UCSD-AML1 (cell line): ENCODE measurements around the gene PDIA6.
"Not testable (repeated sequence)": the region's sequence is repeated elsewhere in the genome, so short reads cannot be mapped to it uniquely, and the experiment has no call there.

Source experiments
- DNase-seq: peaks from one replicate; lab custom pipeline; 2025; ENCODE audit not compliant: unreplicated experiment; lab: John Stamatoyannopoulos, UW

The PDIA6 gene

DNA sequence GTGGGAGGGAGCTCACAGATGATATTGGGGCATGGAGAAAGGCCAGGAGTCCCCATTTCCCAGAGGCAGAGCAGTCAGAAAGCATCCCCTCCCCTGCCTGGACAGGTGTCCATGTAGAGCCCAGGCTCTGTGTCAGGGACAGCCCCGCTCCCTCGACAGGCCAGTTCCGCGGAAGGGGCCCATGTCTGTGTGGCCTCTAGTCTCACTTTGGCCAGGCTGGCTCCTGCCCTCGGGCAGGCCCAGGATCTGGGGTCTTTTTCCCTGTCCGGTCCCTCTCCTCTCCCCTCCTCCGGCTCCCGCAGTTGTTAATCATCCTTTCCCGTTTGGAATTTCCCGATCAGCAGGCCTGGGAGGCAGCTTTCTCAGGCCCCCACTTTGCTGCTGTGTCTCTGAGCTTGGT is 20.4 kb upstream of the PDIA6 start:
- DNase-seq = no peak

DNA sequence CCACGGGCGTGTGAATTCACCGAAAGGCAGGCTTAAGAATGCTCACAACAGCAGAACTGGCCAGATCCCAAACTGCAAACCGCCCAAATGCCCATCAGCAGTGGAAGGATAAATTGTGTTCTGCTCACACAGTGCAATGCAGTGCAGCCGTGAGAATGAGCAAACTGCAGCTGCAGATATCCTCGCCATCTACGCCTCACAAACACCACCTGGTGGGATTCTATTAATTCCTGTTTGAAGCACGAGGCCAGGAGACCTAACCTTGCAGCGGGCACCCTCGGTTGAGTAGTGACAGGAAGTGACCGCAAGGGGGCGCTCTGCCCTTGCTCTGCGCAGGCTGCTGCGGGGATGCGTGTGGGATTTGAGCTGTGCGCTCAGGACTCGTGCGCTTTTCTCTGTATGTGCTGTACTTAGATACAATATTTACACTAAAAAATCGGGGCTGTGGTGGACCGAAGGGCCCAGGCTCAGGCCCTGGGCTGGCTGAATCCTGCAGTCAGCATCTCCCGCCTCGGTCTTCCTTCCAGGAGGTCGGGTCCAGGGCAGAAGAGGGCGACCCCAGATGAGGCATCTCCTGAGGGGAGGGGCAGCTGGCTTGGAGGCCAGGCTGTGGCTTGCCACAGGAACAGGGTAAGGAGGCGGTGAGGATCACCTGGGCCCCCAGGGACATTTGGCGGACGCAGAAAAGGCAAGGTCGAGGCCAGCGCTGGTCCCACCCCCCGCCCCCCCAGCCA is 19.8 kb upstream of the PDIA6 start:
- peak; percentile 80 for DNase-seq

DNA sequence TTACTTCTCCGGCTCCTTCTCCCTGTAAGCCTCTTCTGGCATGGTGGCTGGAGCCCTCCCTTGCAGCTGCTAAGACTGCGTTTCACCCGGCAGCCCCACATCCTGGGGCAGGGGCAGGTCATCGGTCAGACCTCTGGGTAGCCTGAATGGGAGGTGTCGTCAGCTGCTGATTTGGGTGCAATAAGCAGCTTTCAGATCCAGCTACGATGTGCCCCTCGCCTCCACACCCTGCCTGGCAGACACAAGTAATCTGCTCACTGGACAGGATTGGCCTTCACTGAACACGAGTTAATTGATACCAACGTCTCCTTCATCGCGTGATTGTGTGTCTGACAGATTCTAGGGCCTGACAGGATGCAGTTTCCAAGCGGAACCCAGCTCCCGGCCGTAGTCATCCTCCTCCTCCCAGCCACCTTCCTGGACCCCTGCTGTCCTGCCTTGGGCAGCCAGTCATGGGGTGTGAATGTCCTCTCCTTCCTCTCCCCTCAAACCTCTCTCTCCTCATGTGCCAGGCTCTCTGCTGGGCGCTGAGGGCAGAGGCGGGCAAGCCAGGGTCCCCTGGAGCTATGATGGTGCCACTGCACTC is 18.9 kb upstream of the PDIA6 start:
- no peak for DNase-seq

DNA sequence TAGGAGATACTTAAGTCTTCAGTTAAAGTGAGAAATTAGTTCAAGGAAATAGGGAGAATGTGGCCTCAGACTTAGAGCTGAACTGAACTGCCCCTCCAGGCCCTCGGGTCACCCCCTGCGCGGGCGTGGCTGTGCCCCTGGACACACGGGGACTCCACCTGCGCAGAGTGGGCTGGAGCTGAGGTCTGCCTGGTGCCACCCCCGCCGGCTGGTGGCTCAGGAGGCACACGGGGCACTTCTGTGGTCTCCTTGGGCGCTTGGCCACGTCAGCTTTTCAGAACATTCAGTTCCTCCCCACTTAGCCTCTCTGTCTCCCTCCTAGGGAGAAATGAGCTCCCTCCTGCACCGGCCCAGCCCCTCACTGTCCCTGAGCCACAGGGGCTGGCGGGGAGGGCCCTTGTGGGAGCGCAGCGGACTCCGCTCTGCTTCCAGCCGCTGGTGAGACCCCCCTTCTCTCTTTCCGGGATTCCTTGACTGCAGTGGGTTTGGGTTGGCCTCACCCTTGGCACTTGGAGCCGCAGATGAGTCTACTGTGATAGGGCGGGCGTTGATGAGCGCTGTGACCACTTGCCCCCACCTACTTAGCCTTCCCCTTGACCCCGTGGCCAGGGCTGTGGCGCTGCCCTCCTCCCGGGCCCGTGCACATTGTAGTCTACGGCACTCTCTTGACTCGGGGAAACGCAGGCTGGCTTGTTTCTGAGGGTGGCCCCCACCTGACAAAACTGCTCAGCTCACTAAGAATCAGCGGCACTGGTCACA is 18.2 kb upstream of the PDIA6 start:
- no peak for DNase-seq

DNA sequence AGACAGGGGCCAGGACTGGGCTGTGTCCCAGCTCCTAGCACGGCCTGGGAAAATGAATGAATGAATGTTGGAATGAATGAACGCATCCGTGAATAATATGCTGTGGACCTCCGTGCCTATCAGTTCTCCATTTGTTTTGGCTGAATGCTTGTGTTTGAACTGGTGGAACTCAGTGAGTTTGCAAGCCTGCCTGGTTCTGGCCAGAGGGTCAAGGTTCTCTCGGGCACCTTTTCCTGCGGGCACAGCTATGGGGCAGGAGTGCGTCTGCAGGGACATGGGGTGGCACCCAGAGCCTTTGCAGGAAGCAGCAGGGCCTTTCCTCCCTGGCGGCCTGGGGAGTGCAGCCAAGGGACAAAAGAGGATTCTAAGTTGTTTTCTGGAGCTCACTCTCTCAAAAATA is 17.6 kb upstream of the PDIA6 start:
- DNase-seq = no peak

DNA sequence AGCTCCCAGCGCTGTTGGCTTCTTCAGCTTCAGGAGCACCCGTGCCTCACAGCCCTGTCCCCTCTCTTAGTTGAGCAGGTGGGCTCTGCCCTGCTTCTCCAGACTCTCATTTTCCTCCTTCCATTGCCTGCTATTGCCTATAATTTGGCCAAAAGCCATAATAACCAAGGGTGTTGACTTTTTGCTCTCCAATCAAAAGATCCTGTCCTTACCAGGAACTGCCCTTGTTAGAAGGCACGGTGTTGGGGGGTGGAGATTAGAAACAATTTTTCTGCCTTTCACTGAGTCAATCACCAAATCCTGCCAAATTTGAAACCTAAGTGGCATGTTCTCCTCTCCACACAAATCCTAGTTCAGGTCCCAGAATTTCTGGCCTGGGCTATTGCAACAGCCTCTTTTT is 16.7 kb upstream of the PDIA6 start:
- DNase-seq = no peak

DNA sequence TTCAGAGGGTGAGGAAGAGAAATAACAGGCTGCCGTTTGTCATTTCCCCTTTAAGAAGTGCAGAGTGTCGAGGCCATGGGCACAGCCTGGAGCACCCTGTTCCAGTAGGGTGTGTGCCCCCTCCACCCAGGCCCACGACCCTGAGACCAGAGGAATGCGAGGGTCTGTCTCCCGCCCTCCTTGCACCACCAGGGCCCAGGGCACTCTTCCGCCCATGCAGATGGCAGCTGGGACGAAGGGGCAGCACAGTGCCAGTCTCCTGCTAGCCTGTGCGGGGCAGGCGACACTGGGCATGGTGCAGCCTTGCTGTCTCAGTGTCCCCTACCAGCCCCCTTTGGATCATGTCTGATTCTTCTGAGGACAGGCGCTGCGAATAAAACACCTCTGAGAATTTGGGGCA is 15.8 kb upstream of the PDIA6 start:
- no peak for DNase-seq

DNA sequence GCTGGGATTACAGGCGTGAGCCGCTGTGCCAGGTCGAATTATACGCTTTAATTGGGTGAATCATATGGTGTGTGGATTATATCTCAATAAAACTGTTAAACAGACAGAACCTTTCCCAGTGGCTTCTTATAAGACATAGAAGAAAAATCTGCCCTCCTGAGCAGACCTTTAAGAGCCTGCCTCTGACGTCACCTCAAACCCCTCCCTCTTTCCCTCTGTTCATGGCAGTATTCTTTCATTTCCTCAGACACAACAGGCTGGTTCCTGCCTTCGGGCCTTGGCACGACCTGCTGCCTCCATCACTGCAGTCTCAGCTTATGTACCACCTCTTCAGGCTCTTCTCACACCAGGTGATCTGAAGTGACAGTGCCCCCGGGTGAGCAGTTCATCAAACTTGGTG is 14.0 kb upstream of the PDIA6 start:
- no peak for DNase-seq

DNA sequence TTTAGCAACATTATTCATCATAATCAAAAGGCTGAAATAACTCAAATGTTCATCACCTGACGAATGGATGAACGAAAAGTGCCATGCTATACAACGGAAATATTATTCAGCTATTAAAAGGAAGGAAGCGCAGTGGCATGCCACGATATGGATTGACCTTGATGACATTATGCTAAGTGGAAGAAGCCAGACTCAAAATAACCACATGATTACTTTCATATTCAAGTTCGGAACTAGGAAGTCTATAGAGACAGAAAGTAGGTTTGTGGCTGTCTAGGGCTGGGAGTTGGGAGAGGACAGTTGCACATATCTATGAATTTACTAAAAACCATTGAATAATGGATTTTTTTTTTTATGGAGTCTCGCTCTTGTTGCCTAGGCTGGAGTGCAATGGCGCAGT is 13.4 kb upstream of the PDIA6 start:
- DNase-seq = no peak

DNA sequence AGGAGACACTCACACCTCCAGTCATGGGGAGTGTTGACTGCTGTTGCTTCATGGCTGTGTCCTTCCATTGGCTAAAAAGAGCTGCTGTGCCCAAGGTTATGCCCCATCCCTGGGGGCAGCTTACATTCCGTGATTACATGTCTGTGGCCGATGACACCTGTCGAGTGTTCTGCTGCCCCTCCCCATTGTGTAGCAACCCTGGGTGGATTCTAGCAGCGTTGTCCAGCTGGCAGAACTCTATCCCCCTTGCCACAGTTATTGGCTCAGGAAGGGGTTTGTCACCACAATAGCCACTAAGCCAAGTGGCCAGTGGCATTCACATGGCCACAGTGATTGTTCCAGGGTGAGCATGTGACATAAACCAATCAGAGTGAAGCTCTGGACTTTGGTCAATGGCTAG is 11.6 kb upstream of the PDIA6 start:
- no peak for DNase-seq

DNA sequence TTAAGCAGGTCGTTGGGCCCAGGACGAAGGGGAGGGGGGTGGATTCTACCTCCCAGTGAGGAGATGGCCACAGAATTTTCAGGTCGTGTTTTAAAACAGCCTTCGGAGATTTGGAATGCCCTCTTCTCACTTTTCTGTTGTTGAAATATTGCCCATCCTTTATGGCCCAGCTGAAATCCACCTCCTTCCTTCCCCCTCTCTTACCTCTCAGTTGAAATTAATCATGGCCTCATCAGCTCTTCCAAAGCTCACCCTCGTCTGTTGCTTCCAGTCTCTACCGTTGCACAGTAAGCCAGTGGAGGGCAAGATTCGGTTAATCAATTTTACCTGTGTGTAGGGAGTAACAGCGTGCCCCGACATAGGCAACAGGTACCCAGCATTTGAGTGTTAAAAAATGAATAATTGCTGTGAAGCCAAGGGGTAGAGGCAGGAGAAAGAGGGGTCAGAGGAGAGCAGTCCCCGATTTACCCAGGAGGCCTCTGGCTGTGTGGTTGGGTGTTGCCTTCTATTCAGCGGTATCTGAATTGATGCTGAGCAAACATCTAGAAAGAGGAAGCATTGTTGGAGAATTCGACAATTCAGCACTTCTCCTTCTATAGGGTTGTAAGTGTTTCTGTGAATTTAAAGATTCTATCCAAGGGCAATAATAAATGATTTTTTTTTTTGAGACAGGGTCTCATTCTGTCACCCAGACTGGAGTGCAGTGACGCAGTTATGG is 8.6 kb upstream of the PDIA6 start:
- no peak for DNase-seq

DNA sequence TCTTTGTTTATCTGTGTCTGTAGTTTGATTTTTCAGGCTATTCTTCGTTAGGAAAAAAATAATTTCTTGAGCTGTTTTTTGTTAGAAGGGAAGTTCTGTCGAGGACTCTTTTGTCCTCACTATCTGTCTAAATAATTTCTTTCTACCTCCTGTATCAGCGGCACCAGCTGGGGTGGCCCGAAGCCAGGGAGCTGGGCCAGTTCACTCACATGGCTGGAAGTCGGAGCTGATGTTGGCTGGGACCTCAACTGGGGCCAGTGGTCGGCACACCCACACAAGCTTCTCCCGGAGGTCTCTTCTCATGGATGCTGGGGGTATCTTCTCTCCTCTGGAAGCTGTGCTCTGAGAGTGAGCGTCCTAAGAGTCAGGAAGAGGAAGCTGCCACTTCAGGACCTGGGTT is 8.0 kb upstream of the PDIA6 start:
- DNase-seq = no peak

DNA sequence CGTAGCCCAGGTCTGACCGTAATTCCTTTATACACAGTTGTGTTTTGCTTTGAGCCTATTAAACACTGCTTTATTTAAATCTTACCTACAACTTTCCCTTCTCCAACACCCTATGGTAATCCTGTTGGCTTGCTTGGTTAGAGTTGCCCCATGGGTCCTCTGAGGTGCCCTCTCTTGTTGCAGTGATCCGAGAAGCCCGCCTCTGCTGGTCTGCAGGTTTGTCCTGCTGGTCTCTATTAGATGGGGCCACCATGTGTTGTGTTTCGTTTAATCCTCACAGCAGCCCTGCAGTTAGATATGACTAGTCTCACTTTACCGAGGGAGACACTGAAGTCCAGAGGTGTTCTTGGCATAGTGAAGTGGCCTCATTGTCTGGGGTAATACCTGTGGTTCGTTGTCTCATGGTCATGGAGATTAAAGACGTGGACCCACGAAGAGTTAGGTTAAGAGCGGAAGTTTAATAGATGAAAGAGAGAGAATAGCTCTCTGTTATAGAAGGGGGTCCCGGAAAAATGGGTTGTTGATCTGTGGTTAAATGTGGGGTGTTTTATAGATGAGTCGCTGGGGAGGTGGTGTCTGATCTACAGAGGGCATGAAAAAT is 7.2 kb upstream of the PDIA6 start:
- DNase-seq = no peak

DNA sequence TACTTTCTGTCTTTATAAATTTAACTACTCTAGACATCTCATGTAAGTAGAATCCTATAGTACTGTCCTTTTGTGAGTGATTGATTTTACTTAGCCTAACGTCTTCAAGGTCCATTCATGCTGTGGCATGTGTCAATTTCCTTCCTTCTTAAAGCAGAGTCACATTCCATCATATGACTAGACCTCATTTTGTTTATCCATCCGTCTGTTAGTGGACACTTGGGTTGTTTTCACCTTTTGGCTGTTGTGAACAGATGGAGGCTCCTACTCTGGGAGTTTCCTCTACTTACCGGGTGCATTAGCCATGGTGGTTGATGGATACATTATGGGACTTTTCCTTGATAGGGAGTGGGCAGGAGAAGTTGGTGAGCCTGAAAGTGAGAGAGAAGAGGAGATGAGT is 6.4 kb upstream of the PDIA6 start:
- DNase-seq = no peak

DNA sequence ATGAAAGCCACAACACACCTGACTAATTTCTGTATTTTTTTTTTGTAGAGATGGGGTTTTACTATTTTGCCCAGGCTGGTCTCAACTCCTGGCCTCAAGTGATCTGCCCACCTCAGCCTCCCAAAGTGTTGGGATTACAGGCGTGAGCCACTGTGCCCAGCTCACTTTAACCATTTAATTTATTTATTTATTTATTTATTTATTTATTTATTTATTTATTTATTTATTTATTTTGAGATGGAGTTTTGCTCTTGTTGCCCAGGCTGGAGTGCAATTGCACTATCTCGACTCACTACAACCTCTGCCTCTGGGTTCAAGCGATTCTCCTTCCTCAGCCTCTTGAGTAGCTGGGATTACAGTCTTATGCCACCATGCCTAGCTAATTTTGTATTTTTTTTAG is 5.7 kb upstream of the PDIA6 start:
- DNase-seq = not testable (repeated sequence)

DNA sequence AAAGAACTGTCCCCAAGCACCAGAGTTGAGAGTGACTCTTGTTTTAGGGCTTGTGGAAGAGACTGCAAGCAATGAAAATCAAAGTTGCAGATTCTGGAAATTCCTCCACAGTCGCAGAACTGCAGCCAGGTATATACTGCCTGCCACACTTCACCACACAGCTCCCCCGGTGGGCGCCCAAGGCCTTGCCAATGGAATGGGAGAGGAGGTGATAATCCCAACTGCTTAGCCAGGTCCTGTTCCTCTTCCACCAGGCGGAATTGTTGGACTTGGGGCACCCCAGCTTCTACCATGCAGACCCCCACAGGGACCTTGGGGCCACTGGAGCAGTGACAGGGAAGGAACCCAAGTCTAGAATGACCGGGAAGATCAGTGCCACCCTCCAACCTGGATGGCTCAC is 4.8 kb upstream of the PDIA6 start:
- no peak for DNase-seq

DNA sequence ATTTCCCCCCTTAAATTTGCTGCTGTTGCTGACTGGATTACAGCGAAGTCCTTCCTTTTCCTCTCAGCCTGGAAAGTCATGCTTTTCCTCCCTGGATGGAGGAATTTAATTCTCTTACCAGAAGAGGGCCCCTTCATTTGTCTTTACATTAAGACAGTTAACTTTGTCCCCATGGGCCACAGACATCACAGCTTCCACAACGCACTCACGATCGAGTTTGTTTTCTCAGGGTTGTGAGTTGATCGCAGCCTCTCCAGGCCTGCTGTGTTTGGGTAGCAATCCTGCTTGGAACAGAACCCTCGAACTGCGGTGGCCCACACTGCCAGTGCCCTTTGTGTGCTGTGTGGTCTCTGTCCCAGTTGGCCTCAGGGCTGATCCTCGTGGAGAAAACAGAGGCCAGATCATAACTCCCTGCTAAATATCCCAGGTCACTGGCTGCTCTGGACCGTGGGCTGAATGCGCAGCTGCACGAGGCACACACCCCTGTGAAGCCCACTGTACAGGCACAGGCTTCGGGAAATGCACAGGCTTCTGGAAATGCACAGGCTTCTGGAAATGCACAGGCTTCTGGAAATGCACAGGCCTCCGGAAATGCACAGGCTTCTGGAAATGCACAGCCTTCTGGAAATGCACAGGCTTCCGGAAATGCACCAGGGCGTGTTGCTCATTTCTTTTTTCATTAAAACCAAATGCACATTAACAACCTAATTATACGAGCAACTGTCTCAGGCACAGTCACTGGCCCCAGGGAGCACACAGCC is 2.2 kb upstream of the PDIA6 start:
- no peak for DNase-seq

DNA sequence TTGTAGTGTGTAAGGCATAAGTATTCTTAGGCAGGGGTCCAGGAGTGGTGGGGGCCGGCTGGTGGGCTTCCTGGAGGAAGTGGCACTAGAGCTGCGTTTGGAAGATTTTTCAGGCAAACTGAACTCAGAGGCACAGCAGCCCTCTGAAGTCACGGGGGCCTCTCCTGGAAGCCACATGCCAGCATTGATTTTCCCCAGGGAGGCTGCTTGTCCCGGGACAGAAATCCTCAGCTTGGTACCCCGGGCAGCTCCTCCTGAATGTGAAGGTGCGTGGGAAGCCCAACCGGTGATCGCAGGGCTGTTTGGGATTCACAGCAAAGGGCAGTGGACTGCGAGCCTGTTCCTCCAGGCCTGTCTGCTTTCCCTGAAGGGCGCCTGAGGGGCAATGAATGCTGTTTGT is 1.6 kb upstream of the PDIA6 start:
- DNase-seq = no peak

DNA sequence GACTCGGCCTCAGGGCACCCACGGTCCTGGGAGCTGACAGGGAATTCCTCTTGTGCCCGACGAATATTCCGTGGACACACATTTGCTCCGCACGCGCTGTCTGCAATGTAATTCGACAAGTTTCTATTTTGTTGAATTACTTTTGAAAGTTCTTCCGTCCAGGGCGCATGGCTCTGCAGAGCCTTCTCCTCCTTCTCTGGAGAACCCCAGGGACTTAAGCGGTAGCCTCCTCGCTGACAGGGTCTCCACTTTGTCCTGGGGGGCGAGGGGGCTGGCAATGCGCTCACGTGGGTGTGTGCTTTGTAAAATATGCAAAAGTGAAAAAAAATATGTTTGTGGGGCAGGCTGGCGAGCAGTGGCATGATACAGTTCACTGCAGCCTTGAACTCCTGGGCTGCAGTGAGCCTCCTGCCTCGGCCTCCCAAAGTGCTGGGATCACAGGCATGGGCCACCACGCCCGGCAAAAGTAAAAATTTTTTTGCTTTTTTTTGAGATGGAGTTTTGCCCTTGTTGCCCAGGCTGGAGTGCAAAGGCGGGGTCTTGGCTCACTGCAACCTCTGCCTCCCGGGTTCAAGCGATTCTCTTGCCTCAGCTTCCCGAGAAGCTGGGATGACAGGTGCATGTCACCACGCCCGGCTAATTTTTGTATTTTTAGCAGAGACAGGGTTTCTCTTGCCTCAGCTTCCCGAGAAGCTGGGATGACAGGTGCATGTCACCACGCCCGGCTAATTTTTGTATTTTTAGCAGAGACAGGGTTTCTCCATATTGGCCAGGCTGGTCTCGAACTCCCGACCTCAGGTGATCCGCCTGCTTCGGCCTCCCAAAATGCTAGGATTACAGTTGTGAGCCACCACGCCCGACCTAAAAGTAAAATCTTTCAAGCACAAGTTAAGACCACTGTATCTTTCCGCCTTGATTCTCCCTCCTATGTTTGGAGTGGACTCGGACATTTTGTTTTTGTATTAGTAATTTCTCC is 866 bp upstream of the PDIA6 start:
- not testable (repeated sequence) for DNase-seq
